GM19468 (cell line): ENCODE results near the gene RNF168.
"Not testable (repeated sequence)": the region's sequence is repeated elsewhere in the genome, so short reads cannot be mapped to it uniquely, and the experiment has no call there.

Source experiments
- ATAC-seq: cut with Tn5 transposase; IDR thresholded peaks from one replicate; pipeline ENCODE4 v1.9.1; 2021; ENCODE audit warnings: mild to moderate bottlenecking, moderate library complexity, moderate number of reproducible peaks; ENCODE audit not compliant: unreplicated experiment; ENCODE audit errors: extremely low read depth

RNF168 gene, protein sequence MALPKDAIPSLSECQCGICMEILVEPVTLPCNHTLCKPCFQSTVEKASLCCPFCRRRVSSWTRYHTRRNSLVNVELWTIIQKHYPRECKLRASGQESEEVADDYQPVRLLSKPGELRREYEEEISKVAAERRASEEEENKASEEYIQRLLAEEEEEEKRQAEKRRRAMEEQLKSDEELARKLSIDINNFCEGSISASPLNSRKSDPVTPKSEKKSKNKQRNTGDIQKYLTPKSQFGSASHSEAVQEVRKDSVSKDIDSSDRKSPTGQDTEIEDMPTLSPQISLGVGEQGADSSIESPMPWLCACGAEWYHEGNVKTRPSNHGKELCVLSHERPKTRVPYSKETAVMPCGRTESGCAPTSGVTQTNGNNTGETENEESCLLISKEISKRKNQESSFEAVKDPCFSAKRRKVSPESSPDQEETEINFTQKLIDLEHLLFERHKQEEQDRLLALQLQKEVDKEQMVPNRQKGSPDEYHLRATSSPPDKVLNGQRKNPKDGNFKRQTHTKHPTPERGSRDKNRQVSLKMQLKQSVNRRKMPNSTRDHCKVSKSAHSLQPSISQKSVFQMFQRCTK

DNA sequence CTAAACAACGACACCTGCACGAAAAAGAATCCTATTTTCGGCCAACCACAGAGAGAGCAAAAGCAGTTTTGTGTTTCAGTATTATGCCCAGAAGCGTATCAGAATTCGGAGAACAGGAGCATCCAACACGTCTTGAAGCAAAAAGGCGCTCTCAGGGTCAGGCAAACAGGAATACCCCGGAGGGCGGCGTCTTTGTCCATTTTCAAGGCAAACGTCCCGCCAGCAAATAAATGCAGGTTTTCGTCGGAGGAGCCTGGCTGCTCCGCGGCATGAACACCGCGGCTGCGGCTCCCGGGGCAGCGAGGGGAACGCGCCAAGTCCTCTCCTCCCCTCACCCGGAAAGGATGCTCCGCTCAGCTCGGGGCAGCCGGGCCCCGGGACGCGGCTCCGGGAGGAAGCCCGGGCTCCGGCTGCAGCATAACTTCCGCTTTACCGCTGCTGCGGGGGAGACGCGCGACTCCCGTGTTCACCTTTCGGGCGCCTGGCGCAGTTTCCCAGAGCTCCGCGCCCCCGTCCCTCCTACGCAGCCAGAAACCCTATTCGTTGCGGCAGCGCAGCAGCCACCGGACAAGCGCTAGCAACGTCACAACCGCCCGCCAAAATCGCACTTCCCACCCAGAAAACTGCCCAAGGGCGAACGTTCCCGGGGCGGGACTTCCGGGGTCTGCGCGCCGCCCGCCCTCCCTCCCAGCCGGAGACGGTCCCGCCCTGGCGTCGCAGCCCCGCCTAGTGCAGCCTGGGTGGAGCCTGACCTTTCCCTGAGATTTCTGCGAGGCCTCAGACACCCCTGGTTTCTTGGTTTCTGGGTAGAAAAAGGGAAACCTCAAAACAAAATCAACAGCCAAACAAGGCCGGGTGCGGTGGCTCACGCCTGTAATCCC lies at the start of gene RNF168:
TSS of gene RNF168 (minus strand) at position 573 of the 881 bp plus-strand sequence. CDS start 595 bp downstream, outside the sequence.
- ATAC-seq, result peak; percentile 60

DNA sequence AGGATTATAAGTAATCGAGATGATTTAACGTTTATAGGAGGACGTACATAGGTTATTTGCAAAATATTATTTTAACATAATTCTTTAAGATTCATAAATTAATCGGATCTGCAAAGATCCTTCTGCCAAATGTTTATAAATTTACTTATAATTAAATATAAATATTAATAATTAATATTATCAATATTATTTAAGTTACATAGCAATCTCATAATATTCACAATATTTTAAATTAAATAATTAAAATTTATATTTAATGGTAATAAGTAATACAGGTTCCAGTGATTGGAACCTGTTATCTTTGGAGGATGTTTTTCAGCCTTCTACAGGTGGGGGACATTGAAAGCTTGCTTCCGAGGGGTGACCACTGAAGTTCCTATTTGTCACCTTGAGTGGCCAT lies 48.7 kb upstream of the RNF168 start:
- ATAC-seq, result no peak

DNA sequence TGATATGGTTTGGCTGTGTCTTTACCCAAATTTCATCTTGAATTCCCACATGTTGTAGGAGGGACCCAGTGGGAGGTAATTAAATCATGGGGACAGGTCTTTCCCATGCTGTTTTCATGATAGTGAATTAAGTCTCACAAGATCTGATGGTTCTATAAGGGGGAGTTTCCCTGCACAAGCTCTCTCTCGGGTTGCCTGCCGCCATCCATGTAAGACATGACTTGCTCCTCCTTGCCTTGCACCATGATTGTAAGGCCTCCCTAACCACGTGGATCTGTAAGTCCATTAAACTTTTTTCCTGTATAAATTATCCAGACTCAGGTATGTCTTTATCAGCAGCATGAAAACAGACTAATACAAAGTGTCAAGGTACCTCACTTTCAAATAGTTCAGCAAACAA lies 46.6 kb upstream of the RNF168 start:
- ATAC-seq, result not testable (repeated sequence)

DNA sequence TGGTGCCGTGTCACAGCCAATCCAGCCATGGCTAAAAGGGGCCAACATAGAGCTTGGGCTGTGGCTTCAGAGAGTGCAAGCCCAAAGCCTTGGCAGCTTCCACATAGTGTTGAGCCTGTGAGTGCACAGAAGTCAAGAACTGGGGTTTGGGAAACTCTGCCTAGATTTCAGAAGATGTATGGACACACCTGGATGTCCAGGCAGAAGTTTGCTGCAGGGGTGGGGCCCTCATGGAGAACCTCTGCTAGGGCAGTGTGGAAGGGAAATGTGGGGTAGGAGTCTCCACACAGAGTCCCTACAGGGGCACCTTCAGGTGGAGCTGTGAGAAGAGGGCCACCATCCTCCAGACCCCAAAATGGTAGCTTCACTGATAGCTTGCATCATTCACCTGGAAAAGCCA lies 45.7 kb upstream of the RNF168 start:
- ATAC-seq, result not testable (repeated sequence)

DNA sequence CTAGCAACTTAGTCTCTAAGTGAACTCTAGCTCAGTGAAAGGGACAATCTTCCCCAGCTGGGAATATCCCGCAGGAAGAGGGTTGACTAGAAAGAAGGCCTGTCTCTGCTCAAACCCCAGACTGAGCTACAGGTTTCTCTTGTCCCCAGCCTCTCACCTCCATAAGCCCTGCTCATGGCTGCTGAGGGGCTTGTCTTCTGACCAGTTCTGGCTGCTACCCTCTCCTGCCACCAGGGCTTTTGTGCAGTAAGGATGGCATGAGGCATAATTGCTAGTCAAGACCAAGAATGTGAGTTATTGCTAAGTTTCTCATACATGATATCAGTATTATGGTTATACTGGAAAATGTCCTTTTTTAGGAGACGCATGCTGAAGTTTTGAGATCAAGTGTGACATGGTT lies 43.5 kb upstream of the RNF168 start:
- ATAC-seq, result no peak

DNA sequence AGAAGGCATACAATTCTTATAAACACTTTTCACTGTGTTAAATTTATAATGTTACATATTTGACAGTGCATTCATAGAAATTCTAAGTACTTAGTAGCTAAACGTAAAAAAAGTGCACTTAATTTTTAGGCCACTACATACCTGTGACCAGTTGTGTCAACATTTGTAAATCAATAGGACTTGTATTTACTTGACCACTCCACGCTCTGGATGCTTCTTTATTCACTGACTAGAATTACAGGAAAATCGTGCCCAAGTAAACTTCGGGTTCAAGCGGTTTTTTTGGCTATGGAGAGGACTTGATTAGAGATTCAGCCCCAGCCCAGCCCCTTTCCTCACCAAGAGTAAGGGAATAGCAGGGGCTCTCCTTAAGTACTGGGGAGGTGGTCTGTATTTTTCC lies 43.0 kb upstream of the RNF168 start:
- ATAC-seq, result no peak

DNA sequence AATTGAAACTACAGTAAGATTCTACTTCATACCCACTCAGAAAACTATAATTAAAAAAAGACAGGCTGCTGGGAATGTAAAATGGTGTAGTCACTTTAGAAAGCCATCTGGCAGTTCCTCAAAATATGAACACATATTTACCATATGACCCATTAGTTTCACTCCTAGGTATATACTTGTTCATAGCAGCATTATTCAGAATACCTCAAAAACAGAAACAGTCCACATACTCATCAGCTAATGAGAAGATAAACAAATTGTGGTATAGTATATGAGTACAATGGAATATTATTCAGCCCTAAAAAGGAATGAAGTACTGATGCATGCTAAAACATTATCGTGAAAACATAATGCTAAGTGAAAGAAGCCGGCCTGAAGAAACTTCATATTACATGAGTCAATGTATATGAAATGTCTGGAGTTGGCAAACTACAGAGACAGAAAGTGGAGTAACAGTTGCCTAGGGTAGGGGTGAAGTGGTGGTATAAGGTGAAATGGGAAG lies 41.0 kb upstream of the RNF168 start:
- no peak for ATAC-seq

DNA sequence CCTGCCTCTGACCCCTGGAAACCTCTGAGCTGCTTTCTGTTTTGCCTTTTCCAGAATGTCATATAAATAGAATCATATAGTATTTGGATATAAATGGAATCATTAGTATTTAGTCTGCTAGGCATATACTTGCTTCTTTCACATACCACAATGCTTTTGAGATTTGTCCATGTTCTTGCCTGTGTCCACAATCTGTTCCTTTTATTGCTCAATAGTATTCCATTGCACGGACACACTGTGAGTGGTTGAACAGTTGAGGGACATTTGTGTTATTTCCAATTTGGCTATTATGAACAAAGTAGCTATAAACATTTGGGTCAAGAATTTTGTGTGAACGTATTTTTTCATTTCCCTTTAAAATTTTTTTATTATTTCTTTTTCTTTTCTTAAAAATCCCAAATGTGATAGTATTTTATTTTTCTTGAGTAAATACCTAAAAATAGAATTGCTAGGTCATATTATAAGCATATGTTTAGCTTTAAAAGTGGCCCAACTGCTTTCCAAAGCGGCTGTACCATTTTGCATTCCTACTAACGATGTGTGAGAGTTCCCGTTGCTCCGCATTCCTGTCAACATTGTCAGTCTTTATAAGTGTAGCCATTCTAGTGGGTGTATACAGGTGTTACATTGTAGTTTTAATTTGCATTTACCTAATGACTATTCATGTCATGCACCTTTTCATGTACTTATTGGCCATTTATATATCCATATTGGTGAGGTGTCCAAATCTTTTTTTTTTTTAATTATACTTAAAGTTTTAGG lies 38.3 kb upstream of the RNF168 start:
- no peak for ATAC-seq

DNA sequence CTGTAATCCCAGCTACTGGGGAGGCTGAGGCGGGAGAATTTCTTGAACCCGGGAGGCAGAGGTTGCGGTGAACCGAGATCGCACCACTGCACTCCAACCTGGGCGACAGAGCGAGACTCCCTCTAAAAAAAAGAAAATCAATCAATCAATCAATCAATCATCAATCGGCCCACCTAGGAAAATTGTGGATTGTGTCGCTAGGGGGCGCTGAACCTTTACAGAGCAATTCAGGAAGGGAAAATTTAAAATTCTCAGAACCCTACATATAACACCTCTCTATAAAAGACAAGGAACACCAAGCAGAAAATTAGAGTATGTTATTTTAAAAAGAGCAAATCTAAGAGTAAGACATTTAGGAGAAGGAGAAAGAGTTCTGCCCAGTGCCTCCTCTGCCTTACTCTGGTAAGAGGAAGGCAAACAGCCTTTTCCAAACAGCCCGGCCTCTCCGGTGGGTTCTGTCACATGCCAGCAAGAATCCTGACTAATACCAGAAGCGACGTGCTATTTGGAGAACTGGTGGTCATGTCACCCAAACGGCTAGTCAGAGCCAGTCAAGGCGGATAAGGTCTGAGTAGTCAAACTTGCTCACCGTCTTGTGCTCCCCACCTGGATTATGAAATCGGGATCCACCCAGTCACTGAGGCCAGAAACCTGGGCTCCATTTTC lies 33.9 kb upstream of the RNF168 start:
- ATAC-seq, result no peak

DNA sequence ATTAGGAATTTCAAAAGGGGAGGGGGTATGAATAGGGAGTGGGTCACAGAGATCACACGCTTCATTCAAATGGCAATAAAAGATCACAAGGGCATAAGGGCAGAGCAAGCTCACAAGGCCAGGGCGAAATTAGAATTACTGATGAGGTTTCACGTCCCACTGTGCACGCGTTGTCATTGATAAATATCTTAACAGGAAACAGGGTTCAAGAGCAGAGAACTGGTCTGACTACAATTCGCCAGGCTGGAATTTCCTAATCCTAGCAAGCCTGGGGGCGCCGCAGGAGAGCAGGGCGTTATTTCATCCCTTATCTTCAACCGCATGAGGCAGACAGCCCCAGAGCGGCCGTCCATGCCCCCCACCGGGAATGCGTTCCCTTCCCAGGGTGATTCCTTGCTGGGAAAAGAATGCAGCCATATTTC lies 29.7 kb upstream of the RNF168 start:
- no peak for ATAC-seq

DNA sequence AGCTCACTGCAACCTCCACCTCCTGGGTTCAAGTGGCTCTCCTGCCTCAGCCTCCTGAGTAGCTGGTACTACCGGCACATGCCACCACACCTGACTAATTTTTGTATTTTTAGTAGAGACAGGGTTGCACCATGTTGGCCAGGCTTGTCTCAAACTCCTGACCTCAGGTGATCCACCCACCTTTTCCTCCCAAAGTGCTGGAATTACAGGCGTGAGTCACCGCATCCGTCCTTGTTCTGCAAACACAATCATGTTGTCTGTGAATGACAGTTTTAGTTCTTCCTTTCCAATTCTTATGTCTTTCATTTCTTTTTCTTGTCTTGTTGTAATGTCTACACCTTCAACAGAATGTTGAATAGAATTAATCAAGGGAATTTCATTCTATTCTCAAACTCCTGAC lies 27.9 kb upstream of the RNF168 start:
- no peak for ATAC-seq

DNA sequence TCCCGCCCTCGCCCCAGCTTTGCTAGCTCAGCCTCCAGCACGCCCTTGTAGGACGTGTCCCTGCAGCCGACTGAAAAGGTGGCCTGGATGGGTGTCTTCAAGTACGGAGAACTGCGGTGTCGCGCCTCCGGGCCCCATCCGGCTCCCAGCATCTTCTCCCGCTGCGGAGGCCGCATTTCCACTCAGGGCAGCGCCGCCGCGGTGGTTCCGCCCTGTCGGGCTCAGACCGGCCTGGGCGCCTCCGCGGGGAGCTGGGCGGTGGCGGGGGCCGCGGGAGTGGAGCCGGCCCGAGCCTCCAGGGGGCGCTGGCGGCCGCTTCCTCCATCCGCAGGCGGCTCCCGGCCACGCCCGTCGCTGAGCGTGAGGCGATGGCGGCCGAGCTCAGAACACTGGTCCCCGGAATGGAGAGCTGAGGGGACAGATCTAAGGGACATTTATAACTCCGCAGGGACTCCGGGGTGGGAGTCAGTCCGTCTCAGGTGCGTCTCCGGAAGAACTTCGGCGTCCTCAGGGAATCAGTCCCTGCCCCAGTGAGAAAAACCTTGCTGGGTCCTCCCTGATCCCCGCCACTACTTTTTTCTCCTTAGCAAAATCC lies 25.2 kb upstream of the RNF168 start:
- ATAC-seq, result no peak

DNA sequence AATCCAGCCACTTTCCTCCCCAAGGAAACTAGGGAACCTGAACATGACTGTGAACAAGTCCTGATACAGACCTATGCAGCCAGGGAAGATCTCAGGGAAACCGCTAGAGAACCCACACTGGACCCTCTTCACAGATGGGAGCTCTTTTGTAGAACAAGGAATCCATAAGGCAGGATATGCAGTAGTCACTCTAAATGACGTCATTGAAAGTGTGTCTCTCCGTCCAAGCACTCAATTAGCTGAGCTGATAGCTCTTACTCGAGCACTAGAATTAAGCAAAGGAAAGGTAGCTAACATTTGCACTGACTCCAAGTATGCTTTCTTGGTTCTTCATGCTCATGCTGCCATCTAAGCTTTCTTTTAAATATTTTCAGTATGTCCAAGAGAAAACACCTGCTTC lies 21.6 kb upstream of the RNF168 start:
- ATAC-seq, result no peak

DNA sequence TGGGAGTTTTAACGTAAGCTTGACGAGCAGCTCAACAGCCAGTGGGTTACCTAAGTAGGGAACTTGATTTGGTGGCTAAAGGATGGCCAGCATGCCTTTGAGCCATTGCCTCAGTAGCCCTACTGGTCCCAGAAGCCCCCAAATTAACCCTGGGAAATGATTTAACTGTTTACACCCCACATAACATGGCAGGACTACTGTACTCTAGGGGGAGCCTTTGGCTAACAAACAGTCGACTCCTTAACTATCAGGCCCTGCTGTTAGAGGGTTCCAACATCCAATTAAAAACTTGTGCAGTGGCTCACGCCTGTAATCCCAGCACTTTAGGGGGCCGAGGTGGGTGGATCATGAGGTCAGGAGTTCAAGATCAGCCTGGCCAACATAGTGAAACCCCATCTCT lies 21.0 kb upstream of the RNF168 start:
- ATAC-seq, result no peak

DNA sequence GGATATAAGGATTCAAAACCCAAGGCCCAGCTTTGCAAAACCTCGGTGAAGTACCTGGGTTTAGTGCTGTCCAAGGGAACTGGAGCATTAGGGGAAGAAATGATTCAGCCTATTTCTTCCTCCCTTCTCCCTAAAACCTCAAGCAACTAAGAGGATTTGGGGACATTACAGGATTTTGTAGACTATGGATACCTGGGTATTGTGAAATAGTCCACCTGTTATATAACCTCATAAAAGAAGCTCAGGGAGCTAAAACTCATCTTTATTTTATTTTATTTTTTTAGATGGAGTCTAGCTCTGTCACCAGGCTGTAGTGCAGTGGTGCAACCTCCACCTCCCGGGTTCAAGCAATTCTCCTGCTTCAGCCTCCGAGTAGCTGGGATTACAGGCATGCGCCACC lies 20.3 kb upstream of the RNF168 start:
- no peak for ATAC-seq

DNA sequence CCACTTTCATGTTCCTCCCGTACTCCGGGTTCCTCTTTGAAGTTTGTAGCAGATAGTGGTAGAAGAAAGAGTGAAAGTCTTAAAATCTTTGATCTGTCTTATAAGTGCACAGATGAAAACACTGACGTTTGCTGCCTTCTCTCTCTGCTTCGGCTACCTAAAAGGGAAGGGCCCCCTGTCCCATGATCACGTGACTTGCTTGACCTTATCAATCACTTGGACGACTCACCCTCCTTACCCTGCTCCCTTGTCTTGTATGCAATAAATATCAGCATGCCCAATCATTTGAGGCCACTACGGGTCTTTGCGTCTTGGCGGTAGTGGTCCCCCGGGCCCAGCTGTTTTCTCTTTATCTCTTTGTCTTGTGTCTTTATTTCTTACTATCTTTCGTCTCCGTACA lies 17.7 kb upstream of the RNF168 start:
- not testable (repeated sequence) for ATAC-seq

DNA sequence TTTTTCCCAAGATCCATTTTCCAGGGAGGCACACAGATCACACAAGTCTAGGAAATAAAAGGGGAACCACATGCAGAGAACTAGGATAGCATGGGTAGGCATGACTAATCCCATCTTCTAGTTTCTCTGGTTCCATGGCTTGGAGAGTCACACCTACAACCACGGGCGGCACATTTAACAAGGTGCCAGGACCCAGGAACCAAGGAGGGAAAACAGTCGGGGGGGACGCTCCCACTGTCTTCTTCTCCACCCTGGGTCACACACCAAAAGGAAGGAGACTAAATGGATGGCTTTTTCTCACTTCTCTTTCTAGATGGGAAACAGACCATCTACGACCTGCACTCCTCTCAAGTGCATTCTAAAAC lies 16.1 kb upstream of the RNF168 start:
- no peak for ATAC-seq

DNA sequence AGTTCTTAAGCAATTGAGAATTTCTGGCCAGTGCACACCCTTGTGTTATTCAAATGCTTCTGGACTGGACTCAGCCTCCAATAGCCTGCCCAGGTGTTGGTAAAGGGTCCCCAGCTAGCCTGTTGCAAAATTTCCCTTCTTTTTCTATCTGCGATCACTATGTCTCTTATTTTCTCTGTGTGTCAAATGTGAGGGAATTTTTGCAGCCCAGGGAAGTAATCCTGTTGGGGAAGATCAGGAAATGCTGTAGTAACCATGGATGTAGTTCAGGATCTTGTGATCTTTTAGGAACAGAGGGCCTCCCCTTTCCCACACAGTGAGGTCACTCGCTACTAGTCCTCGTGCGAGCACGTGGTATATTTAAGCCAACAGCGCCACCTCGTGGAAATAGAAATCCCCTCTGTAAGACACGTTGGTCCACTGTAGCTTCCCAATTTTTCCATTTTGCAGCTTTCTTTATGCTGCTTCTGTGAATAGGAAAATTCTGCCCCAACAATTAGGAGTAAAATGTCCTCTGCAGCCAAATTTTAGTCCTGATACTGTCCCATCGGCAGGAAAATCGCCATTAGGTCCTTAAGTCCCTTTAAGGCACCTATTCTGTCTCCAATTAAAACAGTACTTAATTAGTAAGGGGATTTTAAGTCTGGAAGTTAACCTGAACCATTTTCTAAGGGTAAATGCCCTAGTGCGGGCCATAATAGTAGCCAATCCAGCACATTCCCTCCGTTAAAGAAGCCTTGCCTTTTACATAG lies 15.6 kb upstream of the RNF168 start:
- ATAC-seq, result no peak

DNA sequence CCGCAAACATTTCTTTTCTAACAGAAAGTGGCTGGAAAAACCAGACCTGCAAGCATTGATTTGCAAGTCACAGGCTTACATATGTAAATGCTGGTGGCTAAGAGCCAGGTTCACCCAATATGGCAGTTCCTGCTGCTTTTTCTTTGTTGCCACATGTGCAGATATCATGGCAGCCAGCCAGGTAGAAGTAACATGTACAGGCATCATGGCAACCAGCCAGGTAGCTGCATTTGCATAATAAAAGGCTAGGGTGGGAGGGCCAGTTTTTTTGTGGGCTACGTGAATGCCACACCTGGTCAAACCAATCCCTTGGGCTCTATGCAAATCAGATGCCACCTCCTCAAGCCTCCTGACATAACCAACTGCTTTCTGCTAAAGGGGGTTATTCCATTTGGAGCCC lies 14.4 kb upstream of the RNF168 start:
- no peak for ATAC-seq
